ENCODE results near the gene HOXA7. TPM values are rescaled to one million over a fixed set of nuclear protein-coding genes. Genes with fewer than 3 reads are reported as not detected.

Gene HOXA7
- total and polyA plus RNA-seq, 7 donors: 2.9 to 10.2 (median 6.2) TPM

GRCh38 chr7:27147199-27148030 lies 9.1 kb downstream of the HOXA7 start, which contains the start of gene HOXA6:
Gene HOXA6, minus strand, starts transcription at chr7:27147774. Its CDS starts 25 bp downstream, at chr7:27147749.
- WGBS, 3 donors: 16 to 22% (median 19%) methylated on average over 60 to 63 of the region's 63 CpGs
- H3K27ac ChIP-seq: peak within 1 kb of the TSS; percentile 84
- no peak for TF ChIP-seq CTCF (IDR thresholded peaks at IDR 0.05)
- H3K4me3 ChIP-seq: peak within 1 kb of the TSS; percentile 75
- peak in 3 of 4 donors; percentile 29 to 57 (median 34) for ATAC-seq
- peak; percentile 78 to 91 for DNase-seq
- intact Hi-C loops (cut with DNase I): loop anchor here in 1 of 2 donors (10.0 kb wide), 1 partner anchor 753 kb away; no protein-coding TSS in a partner anchor
- H3K9me3 ChIP-seq: no peaks in the 10 kb centered on the region
- H3K27me3 ChIP-seq (ENCODE audit: insufficient read depth in 3 of 3, low read length in 2 of 3): no peaks in the 10 kb centered on the region
- H3K36me3 ChIP-seq (ENCODE audit: insufficient read depth in 1 of 2, low read depth in 1 of 2): peaks cover 0 to 30% of the 10 kb centered on the region in 2 donors
- H3K4me1 ChIP-seq: peaks cover 23% of the 10 kb centered on the region

GRCh38 chr7:27146491-27147198 lies 9.8 kb downstream of the HOXA7 start:
- peak overlapping the region; percentile 75 for H3K4me3 ChIP-seq
- ATAC-seq: peak in 2 of 4 donors; percentile 29 to 33
- peak in 1 of 2 donors; percentile 71 for DNase-seq
- peak overlapping the region; percentile 84 for H3K27ac ChIP-seq
- H3K36me3 ChIP-seq (ENCODE audit: insufficient read depth in 1 of 2, low read depth in 1 of 2): peaks cover 0 to 33% of the 10 kb centered on the region in 2 donors
- no peak for TF ChIP-seq CTCF (IDR thresholded peaks at IDR 0.05)
- WGBS, 3 donors: 48 to 64% (median 53%) methylated on average over 5 of the region's 5 CpGs
- H3K4me1 ChIP-seq: peaks cover 23% of the 10 kb centered on the region
- no peaks in the 10 kb centered on the region for H3K9me3 ChIP-seq
- H3K27me3 ChIP-seq (ENCODE audit: insufficient read depth in 3 of 3, low read length in 2 of 3): no peaks in the 10 kb centered on the region
- intact Hi-C loops (cut with DNase I): loop anchor here in 1 of 2 donors (10.0 kb wide), 1 partner anchor 752 kb away; no protein-coding TSS in a partner anchor

DNA sequence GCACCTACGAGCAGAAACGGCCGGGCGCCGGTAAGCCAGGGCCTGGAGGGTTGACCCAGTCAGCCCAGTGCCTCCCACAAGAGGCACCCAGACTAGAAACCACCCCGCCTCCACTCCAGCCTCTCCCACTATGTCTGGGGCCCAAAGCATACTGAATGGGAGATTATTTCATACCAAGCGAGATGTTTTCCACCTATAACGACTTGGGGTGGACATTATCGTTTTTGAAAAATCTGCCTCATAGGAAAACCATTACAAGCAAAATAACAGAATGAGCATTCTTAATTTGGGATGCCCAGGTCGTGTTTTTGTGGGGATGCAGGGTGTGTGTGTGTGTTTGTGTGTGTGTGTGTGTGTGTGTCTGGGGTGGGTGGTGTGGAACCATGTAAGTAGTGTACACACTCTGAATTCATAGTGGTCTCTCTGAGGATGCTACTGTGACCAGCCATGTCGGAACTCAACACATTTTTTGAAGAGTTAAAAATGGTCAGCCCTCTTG lies 10.5 kb downstream of the HOXA7 start:
- 85 to 87% (median 85%) methylated on average over 11 of the region's 11 CpGs for WGBS, 3 donors
- DNase-seq: no peak

More for the DNA sequence above, 10.5 kb downstream of the HOXA7 start:
- no peaks in the 10 kb centered on the region for H3K27me3 ChIP-seq (ENCODE audit: insufficient read depth in 3 of 3, low read length in 2 of 3)
- H3K27ac ChIP-seq: peak overlapping the region; percentile 84
- intact Hi-C loops (cut with DNase I): loop anchor here in 1 of 2 donors (10.0 kb wide), 1 partner anchor 751 kb away; no protein-coding TSS in a partner anchor
- H3K4me1 ChIP-seq: peaks cover 23% of the 10 kb centered on the region
- peaks cover 0 to 37% of the 10 kb centered on the region in 2 donors for H3K36me3 ChIP-seq (ENCODE audit: insufficient read depth in 1 of 2, low read depth in 1 of 2)
- no peak for TF ChIP-seq CTCF (IDR thresholded peaks at IDR 0.05)
- no peaks in the 10 kb centered on the region for H3K9me3 ChIP-seq
- no peak for ATAC-seq
- peak overlapping the region; percentile 11 for H3K4me3 ChIP-seq
